IPS-NIHi7 (cell line): ENCODE measurements around the gene ADGRB2.

Source experiments
- DNase-seq: peaks from one replicate; pipeline ENCODE4 v3.0.0; 2012; ENCODE audit warnings: mixed read lengths; ENCODE audit errors: extremely low spot score

ADGRB2 gene

GRCh38 chr1:31702836-31703404 is 61.2 kb downstream of the ADGRB2 start:
- no peak for DNase-seq

- no peak for DNase-seq
Measured at GRCh38 chr1:31701091-31701736, 62.9 kb downstream of the ADGRB2 start.

- no peak for DNase-seq
Measured at GRCh38 chr1:31700468-31701090, 63.6 kb downstream of the ADGRB2 start.

- DNase-seq = no peak
Measured at GRCh38 chr1:31699341-31699891, 64.7 kb downstream of the ADGRB2 start.

- no peak for DNase-seq
Measured at GRCh38 chr1:31697369-31697984, 66.7 kb downstream of the ADGRB2 start.

GRCh38 chr1:31696242-31696641 is 67.9 kb downstream of the ADGRB2 start:
- no peak for DNase-seq

GRCh38 chr1:31695327-31695726 is 68.8 kb downstream of the ADGRB2 start:
- no peak for DNase-seq

GRCh38 chr1:31694964-31695313 is 69.2 kb downstream of the ADGRB2 start:
- DNase-seq = no peak

GRCh38 chr1:31694069-31694963 is 69.8 kb downstream of the ADGRB2 start:
- no peak for DNase-seq

GRCh38 chr1:31693231-31693630 is 70.9 kb downstream of the ADGRB2 start:
- no peak for DNase-seq

- no peak for DNase-seq
Measured at GRCh38 chr1:31691951-31692350, 72.2 kb downstream of the ADGRB2 start.

- no peak for DNase-seq
Measured at GRCh38 chr1:31691446-31691845, 72.7 kb downstream of the ADGRB2 start.

GRCh38 chr1:31690921-31691320 is 73.2 kb downstream of the ADGRB2 start:
- DNase-seq = no peak

- DNase-seq = no peak
Measured at GRCh38 chr1:31689854-31690253, 74.3 kb downstream of the ADGRB2 start.

GRCh38 chr1:31689379-31689778 is 74.8 kb downstream of the ADGRB2 start:
- DNase-seq = no peak

GRCh38 chr1:31688233-31688918 is 75.8 kb downstream of the ADGRB2 start:
- DNase-seq = no peak

GRCh38 chr1:31687601-31688000 is 76.5 kb downstream of the ADGRB2 start:
- no peak for DNase-seq

- no peak for DNase-seq
Measured at GRCh38 chr1:31685795-31686194, 78.3 kb downstream of the ADGRB2 start.

GRCh38 chr1:31683997-31684396 is 80.1 kb downstream of the ADGRB2 start:
- DNase-seq = peak; percentile 77

- DNase-seq = no peak
Measured at GRCh38 chr1:31681415-31681814, 82.7 kb downstream of the ADGRB2 start.

GRCh38 chr1:31679676-31680230 is 84.4 kb downstream of the ADGRB2 start:
- DNase-seq = no peak
